Non-pigmented ciliary epithelial cell (primary cell): ENCODE data around the gene SUN1.
"Not testable (repeated sequence)": the region's sequence is repeated elsewhere in the genome, so short reads cannot be mapped to it uniquely, and the experiment has no call there.

Source experiments
- DNase-seq: peaks from one replicate; pipeline ENCODE4 v3.0.0-alpha.2; 2010; ENCODE audit warnings: low read depth

Gene SUN1

DNA sequence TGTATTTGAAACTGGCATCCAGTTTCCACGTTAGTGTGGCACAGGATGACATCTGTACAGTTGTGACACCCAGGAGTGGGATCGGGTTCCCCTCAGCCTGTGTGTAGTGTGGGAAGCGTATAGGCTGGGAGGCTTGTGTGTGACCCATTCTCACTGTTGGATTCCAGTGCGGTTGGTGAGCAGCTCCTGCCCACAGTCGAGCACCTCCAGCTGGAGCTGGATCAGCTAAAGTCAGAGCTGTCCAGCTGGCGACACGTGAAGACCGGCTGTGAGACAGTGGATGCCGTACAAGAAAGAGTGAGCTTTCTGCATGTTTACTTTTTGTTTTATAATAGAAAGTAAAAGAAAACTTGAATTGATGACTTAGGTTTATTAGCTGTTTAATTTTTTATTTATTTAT is 25.4 kb downstream of the SUN1 start:
- no peak for DNase-seq

DNA sequence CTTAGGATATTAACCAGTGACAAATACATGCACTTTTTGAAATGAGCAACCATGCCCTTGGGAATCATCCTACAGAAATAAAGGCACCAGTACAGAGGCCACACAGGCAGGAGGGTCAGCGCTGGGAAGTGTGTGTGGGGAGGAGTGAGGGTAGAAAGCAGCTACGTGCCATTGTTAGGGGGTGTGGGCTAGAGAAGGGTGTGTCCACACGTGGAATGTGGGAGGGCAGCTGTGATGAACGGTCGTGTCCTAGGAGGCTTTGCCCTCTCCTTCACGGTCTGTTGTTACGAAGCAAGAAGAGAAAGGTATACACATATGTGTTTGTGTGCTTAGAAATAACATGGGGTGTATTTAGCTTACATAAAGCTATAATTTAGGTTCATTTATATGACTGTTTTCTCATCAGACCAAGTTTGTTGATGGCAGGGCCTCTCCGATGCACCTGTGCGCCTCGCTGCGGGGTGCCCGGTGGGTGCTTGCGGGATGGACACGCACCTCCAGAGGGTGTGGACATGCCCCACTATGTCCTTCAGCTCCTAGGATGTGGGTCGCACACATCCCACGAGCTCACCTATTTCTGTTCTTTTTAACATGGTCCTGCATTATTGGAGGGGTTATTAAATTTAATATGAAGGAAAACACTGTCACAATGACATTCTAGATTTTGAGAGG is 27.2 kb downstream of the SUN1 start:
- no peak for DNase-seq

DNA sequence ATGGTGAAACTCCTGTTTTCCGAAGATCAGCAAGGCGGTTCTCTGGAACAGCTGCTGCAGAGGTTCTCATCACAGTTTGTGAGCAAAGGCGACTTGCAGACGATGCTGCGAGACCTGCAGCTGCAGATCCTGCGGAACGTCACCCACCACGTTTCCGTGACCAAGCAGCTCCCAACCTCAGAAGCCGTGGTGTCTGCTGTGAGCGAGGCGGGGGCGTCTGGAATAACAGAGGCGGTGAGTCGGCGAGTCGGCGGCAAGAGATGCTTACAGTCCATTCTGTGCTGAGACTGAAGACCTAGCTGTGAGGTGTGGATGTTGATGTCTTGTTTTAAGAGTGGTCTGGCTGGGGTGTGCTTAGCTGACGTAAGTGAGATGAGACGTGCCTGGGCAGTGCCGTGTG is 27.9 kb downstream of the SUN1 start:
- no peak for DNase-seq

DNA sequence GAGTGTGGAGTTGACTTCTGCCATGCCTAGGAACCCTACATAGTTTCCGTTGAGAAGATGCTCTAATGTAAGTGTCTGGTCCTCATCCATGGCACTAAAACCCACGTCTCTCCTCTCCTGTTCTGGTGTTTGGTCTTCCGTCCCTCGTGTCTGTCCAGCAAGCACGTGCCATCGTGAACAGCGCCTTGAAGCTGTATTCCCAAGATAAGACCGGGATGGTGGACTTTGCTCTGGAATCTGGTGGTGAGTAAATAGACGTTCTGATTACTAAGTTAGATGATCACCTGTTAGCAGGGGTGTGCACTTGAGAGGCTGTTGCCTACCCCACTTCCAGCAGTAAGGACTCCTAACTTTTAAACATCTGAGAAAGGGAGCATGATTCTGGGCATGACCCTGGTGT is 28.9 kb downstream of the SUN1 start:
- DNase-seq = no peak

DNA sequence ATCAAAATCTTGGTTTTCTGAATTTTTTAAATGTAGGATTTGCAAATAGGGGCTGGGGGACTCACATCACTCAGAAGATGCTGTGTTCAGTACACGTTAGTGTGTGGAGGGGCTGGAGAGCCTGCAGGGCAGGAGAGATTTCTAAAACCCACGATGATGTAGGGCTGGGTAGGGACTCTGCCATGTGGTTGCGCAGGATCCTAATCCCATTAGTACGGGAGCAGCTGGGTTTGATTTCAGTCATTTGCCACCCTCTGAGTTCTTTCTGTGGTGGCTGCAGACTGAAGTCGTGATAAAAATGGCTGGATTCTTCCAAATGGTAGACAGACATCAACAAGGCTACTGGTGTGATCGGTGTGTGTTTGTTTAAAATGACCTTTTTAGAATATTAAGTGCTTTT is 29.9 kb downstream of the SUN1 start:
- DNase-seq = no peak

DNA sequence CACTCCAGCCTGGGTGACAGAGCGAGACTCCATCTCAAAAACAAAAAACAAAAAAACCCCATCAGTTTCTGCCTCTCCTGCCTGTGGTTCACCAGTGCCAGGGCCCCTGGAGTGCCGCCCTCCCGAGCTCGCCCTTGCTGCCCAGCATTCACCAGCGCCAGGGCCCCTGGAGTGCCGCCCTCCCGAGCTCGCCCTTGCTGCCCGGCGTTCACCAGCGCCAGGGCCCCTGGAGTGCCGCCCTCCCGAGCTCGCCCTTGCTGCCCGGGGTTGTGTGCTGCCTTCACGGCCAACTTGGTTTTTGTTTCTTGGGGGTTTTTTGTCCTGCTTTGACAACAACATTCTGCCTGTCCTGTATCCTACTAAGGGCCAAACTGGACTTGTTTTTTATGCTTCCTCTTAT is 30.8 kb downstream of the SUN1 start:
- DNase-seq = no peak

DNA sequence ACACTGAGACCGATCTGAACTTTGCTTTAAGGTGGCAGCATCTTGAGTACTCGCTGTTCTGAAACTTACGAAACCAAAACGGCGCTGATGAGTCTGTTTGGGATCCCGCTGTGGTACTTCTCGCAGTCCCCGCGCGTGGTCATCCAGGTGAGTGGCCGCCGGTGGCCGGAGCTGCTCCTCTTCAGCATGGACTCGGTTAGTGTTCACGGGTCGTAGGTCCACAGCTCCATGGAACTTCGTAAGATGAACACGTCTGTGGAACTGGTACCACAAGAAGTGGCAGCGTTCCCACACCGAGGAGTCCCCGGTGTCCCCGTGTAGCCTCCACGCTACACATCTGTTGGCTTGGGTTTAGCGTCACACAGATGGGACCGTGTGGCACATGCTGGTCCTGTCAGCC is 33.6 kb downstream of the SUN1 start:
- no peak for DNase-seq

DNA sequence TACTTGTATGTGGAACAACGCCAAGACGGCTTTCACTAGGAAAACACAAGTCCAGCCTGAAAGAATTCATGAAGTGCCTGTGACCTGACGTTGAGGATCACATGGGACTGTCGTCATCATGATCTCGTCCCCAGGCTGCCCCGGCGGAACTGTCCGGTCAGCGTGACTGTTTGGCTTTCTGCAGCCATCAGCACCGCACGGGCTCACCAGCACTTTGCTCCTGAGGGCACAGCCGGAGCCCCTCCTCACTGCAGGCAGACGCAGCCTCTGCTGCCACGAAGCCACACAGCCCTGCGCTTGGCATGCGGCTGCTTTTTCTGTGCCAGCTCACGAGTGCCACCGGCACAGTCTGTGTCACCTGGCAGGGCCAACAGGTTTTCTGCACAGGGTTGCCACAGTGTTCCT is 34.7 kb downstream of the SUN1 start:
- peak; percentile 64 for DNase-seq

DNA sequence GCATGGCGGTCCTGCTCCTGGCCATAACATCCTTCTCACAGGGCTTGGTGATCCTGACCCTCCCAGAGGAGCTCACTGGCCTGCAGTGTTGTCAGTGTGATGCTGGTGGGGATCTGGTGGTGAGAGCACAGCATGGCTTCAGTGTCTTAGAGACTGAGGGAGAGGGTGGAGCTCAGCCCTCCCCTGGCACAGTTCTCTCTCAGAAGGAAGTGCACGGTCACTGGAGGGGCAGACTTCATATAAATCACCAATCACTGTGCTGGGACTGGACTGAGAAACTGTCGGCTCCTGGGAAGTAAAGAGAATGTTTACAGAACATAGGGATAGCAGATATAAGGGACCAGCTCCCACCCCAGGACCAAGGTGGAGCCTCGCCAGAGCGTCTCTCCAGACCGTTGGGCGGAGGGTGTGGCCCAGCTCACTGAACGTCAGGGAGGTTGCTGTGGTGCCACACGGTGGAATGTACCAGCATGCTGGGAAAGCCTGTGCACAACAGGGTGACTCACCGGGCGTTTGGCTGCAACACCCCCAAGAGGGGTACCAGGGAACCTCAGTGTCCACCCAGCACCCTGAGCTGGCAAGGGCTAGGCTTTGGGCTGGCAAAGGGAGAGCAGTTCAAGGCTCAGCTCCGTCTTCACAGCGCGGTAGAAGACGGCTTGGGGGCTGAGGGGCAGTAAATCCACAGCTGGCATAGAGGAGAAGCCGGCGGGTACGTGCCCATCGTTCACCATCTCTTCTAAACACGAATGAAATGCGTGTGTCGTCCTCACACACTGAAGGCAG is 35.3 kb downstream of the SUN1 start:
- DNase-seq = no peak

DNA sequence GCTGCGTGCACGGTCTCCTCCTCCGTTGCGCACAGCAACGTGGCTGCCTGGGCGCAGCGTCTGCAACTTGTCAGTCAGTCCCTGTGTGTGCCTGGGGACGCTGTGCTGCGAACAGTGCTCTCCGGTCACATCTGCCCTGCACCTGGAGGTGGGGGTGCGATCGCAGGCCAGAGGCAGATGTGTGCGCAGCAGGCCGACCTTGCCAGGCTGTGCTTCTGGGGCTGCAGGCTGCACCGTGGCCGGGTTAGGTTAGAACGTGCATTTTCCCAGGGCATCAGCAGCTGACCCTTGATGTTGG is 35.9 kb downstream of the SUN1 start:
- no peak for DNase-seq

DNA sequence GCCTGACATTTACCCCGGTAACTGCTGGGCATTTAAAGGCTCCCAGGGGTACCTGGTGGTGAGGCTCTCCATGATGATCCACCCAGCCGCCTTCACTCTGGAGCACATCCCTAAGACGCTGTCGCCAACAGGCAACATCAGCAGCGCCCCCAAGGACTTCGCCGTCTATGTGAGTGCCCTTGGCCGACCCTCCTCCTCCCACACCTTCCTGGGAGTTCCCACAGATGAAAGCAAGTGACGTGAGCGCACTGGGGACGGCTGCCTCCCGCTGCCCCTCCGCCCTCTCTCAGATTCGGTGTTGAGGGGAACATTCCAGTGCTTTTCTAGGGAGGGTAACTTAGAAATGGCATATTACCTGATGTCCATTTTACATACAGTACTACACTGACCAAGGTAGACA is 37.1 kb downstream of the SUN1 start:
- DNase-seq = no peak

DNA sequence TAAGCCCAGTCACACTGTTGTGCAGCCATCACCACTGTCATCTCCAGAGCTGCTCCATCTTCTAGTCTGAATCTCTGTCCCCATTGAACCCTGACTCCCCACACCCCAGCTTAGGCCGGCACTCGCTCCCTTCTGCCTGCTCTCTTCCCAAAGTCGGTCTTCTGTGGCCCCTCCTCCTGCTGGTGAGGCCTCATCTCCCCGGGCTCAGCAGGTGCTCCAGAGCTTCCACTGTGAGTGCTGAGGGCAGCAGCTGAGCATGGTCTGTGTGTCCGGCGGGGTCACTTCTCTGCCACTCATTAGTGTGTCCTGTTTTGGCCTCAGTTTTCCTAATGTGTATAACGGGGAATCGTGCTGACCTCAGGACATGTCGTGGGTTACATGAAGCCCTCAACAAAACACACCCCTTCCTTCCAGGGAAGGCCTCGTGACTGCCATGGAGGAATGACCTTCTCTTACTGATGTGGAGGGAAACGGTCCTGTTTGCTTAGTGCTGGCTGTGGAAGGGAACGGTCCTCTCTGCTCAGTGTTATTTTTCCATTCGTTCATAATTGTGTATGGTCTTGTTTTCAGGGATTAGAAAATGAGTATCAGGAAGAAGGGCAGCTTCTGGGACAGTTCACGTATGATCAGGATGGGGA is 39.7 kb downstream of the SUN1 start:
- no peak for DNase-seq

DNA sequence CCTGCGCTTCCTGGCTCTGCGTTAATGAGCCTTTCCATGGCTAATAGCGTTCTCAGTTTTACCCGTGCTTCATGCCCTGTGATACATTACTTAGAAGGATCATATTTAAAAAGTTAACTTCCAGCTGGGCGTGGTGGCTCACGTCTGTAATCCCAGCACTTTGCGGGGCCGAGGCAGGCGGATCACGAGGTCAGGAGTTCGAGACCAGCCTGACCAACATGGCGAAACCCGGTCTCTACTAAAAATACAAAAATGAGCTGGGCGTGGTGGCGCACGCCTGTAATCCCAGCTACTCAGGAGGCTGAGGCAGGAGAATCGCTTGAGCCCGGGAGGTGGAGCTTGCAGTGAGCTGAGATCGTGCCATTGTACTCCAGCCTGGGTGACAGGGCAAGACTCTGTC is 40.4 kb downstream of the SUN1 start:
- not testable (repeated sequence) for DNase-seq

DNA sequence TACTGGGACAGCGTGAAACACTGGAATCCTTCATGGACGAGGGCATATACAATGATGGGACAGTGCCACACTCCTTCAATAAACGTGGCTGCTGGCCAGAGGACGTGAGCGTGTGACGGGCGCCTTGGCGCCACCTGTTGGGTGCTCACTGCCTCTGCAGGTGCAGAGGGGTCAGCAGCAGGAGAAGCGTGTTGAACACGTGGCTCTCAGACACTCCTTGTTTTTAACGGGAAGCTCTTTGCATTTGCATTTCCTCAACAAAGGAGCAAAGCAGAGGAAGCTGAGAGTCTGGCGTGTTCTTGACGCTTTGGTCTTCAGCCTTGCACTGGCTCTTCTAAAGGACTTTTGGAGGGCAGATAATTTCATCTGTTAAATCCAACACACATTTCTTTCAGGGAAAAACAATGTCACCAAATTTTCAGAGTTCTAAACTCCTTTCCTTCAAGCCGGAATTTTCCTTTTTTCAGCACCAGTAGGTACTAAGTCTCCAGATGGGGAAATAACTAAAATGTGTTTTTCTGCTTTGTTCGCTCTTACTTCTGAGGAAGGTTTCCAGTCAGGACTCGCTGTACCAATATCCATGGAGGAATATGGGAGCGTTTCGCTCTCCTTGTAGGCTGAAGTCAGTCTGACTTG is 41.2 kb downstream of the SUN1 start:
- DNase-seq = no peak

DNA sequence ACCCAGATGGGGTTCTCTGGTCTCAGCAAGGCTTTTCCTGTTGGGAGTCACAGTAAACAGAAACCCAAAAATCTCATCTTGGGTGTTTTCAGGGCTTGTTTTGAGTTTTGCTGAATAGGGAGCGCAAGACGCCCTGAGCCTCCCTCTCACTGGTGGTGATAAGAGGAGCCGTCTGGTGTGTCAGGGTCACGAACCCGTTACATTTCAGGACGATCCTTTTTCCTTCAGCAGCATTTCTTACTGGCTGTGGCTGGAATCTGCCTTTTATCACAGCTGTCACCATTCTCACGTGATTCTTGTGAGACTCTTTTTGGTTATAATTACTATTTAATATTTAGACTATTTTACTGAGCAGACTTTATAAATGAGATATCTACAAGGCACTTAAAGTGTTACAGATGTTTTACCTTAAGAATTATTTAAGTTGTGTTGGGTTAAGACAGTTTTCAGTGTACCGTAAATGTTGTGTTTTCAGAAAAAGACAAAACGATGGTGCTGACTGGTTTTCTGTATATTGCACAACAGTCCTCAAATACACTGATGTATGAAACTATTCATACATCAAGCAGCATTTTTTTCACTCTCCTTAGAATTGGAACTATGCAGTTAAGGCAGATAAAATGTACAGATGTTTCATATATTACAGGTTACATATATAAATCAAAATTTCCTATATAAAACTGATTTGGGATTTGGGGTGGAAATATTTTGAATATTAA is 41.9 kb downstream of the SUN1 start:
- DNase-seq = no peak

DNA sequence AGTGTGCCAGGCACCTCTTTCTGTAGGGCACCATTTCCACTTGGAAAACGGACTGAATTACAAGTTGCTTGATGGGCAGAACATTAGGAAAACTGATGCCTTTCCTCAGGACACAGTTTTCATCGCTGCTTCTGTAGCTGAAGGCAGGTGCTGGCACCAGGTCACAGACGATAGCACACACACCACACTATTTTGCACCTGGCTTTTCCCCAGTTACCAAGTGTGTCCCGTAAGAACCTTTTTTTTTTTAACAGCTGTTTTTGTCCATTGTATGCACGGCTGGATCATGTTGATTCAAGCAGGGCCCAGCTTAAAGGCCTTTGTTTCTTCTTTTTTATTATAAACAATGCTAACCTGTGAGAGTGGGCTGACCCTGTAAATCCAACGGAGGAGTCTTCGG is 42.8 kb downstream of the SUN1 start:
- no peak for DNase-seq

DNA sequence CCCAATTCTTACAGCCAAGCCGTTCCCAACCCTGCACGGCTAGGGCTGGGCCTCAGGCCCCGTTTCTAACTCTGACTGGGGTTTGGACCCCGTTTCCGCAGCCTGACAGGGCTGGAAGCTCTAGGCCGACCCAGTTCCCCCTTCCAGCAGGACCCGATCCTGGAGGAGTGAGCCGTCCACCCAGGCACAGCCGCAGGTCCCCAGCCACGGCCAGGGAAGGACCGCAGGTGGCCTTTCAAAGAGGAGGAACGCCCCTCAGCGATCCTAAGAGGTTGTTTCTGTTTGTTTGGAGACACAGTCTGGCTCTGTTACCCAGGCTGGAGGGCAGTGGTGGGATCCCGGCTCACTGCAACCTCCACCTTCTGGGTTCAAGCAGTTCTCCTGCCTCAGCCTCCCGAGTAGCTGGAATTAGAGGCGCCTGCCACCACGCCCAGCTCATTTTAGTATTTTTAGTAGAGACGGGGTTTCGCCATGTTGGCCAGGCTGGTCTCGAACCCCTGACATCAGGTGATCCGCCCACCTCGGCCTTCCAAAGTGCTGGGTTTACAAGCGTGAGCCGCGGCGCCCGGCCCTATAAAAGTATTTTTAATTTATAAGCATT is 43.3 kb downstream of the SUN1 start:
- no peak for DNase-seq

DNA sequence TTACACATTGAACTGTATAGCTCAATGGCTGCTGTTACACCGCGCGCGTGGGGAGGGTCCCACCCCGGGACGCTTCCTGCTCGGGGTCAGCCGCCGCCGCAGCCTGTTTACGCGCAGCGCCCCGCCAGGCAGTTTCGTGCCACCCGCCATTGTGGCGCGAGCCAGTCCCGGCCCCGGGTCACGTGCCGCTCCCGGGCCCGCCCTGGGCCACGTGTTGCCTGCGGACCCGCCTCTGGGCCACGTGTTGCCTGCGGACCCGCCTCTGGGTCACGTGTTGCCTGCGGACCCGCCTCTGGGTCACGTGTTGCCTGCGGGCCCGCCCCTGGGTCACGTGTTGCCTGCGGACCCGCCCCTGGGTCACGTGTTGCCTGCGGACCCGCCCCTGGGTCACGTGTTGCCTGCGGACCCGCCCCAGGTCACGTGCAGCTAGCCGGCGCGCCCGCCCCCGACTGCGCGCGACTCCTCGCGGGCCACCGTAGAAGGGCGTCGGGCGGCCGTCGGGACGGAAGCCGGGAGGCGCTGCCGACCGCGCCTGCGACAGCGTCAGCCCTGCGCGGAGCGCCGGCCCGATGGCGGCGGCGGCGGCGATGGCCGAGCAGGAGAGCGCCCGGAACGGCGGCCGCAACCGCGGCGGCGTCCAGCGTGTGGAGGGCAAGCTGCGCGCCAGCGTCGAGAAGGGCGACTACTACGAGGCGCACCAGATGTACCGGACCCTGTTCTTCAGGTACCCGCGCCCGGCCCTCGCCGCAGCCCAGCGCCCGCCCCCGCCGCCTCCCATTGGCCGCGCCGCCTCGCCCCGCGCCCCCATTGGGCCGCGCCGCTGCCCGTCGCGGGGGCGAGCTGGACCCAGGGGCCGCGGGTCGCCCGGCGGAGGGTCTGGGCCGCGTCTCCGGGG is 44.0 kb downstream of the SUN1 start, which contains the start of gene GET4:
GET4 (plus strand) TSS at position 478 of the 895 bp plus-strand sequence; CDS start at position 570, 92 bp downstream.
- peak; percentile 56 for DNase-seq

DNA sequence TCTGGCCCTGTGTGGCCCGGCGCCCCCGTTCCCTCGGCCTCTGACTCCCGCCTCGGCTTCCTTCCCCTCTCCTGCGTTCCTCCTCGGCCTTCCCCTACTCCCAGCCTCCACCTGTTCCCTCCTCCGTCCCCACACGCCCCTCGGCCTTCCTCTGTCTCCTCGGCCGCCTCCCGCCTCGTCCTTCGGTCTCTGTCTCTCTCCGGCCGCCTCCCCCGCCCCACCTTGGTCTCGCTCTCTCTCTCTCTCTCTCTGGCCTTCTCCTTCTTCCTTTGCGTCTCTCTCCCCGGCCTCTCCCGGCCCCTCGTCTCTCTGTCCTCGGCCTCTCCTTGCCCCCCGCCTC is 44.7 kb downstream of the SUN1 start:
- DNase-seq = no peak

DNA sequence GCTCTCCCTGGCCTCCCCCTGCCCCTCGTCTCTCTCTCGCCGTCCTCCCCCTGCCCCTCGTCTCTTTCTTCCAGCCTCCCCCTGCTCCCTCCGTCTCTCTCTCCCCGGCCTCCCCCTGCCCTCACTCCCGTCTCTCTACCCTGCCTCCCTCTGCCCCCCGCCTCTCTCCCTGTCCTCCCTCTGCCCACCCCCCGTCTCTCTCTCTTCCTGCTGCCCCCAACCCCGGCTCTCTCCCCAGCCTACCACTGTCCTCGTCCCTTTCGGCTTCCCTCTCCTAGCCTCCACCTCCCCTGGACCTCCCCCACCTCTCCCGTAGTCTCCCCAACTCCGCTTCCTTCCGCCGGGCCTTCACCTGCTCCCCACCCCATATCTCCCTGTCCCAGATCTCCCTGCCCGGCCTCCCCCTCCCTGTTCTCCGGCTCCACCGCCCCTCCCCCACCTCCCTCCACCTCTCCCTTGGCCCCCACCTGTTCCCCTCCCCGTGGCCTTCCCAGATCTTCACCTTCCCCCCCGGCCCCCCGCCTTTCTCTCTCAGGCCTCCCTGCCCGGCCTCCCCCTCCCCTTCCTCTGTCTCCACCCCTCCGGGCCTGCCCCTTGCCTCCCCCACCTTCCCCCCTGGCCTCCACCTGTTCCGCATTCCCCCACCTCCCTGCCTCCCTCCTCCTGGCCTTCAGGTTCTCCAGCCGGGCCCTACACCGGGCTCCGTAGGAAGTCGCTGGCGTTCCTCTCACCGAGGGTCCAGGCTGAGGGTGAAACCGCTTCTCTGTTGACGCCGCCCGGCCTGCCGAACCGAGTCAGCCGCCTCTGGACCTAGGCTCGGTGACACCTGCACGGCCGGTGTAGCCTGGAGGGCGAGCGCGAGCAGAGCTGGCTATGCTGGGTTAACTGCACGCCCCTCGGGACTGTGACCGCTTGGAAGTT is 45.3 kb downstream of the SUN1 start:
- DNase-seq = no peak
